Esophagus squamous epithelium (tissue), 5 donors: Measurements from ENCODE around the gene SPTBN2. TPM values are rescaled to one million over a fixed set of nuclear protein-coding genes. Genes with fewer than 3 reads are reported as not detected.
A peak's percentile ranks its signal among the peaks of the same experiment; 100 is the strongest.

ENCODE experiments used
- DNase-seq: peaks from one replicate; lab custom pipeline; 2025; lab: John Stamatoyannopoulos, UW
- H3K27ac ChIP-seq, 4 donors: fragments of 200-600 bp; sonication (generic); one replicate each; pipeline ENCODE4 v1.5.1; 2016 to 2019; ENCODE audit warnings: mild to moderate bottlenecking in 1 of 4
- H3K27me3 ChIP-seq, 4 donors: fragments of 200-600 bp; sonication (generic); 1 replicate in 3 of 4; 2 replicates in 1 of 4; pipeline versions ENCODE4 v1.5.1 to v1.6.0; 2017 to 2021; ENCODE audit warnings: antibody characterized with exemption in 1 of 4
- H3K36me3 ChIP-seq, 3 donors: fragments of 200-600 bp; sonication (generic); one replicate each; pipeline ENCODE4 v1.5.1; 2016 to 2019
- H3K4me1 ChIP-seq, 3 donors: fragments of 200-600 bp; sonication (generic); one replicate each; pipeline ENCODE4 v1.5.1; 2017 to 2019
- H3K4me3 ChIP-seq, 4 donors: fragments of 200-600 bp; sonication (generic); 1 replicate in 3 of 4; 2 replicates in 1 of 4; pipeline ENCODE4 v1.5.1; 2016 to 2019; ENCODE audit warnings: mild to moderate bottlenecking in 2 of 4, moderate library complexity in 1 of 4
- H3K9me3 ChIP-seq, 3 donors: fragments of 200-600 bp; sonication (generic); one replicate each; pipeline ENCODE4 v1.5.1; 2016 to 2019
- CTCF ChIP-seq, 6 experiments: fragments of 450-650 bp in 4 of 6; fragments of 200-600 bp in 2 of 6; sonication (generic) in 2 of 6; IDR thresholded peaks; one replicate each; pipeline ENCODE4 v1.5.1; 2016 to 2019; ENCODE audit warnings: antibody characterized with exemption in 6 of 6, mild to moderate bottlenecking in 4 of 6, moderate library complexity in 4 of 6
- POLR2A ChIP-seq, 4 donors: fragments of 450-650 bp; IDR thresholded peaks; one replicate each; pipeline ENCODE4 v1.6.1; 2017; ENCODE audit warnings: antibody characterized with exemption in 4 of 4, mild to moderate bottlenecking in 4 of 4, moderate library complexity in 3 of 4
- WGBS, 2 donors: methylation state at CpG; one replicate each; pipeline ENCODE4 v1.1.5; 2018; 5-methylcytosine and 5-hydroxymethylcytosine counted together
- intact Hi-C: fragments of 100-400 bp; cut with DNase I; formaldehyde crosslinking; loops from one replicate; pipeline ENCODE4 v1.15.0; 2022
- total RNA-seq, 4 donors: library from RNA; depleted of rRNA; stranded (reverse); fragments of >200 nt; gene quantifications; one replicate each; pipeline ENCODE4 v1.1.0, GENCODE V29; 2016
- donor health status: DM: yes; HTN: yes; CAD: no.

The SPTBN2 gene
- total RNA-seq, 4 donors from 2014 or later, result 101 to 368 (median 128) TPM

- no peak for TF ChIP-seq POLR2A (IDR thresholded peaks at IDR 0.05)
- no peak for TF ChIP-seq CTCF (IDR thresholded peaks at IDR 0.05)
- Histone ChIP-seq H3K4me3 (no peak overlapping the region), H3K4me1 (peaks cover 0 to 12% (median 0%) of the 10 kb centered on the region in 3 donors), H3K27ac (no peak overlapping the region), H3K9me3 (no peaks in the 10 kb centered on the region), H3K27me3 (peaks cover 0 to 16% (median 0%) of the 10 kb centered on the region in 4 donors), H3K36me3 (no peaks in the 10 kb centered on the region)
- no peak for DNase-seq
- intact Hi-C loops, result no loop called here
- WGBS, 2 donors, result 96 to 98% methylated on average over 3 of the region's 3 CpGs
Observed at GRCh38 chr11:66734215-66734614, 5.2 kb upstream of the SPTBN2 start.

GRCh38 chr11:66729447-66729846, 431 bp upstream of the SPTBN2 start:
- peaks cover 0 to 49% (median 0%) of the 10 kb centered on the region in 4 donors for H3K27me3 ChIP-seq
- H3K36me3 ChIP-seq, result no peaks in the 10 kb centered on the region
- 95 to 97% methylated on average over 4 of the region's 4 CpGs for WGBS, 2 donors
- intact Hi-C loops, result no loop called here
- H3K4me3 ChIP-seq, result no peak overlapping the region
- peaks cover 6 to 25% (median 13%) of the 10 kb centered on the region in 3 donors for H3K4me1 ChIP-seq
- no peak for DNase-seq
- no peak overlapping the region for H3K27ac ChIP-seq
- TF ChIP-seq POLR2A (IDR thresholded peaks at IDR 0.05), result no peak
- no peak for TF ChIP-seq CTCF (IDR thresholded peaks at IDR 0.05)
- no peaks in the 10 kb centered on the region for H3K9me3 ChIP-seq

GRCh38 chr11:66728038-66728692, 851 bp downstream of the SPTBN2 start:
- TF ChIP-seq CTCF (IDR thresholded peaks at IDR 0.05) (no peak), POLR2A (IDR thresholded peaks at IDR 0.05) (no peak)
- intact Hi-C loops, result no loop called here
- WGBS, 2 donors, result 1 to 8% methylated on average over 2 to 10 of the region's 114 CpGs
- no peaks in the 10 kb centered on the region for H3K36me3 ChIP-seq
- DNase-seq, result no peak
- H3K4me3 ChIP-seq, result peak overlapping the region; percentile 50 to 83 (median 66)
- H3K27me3 ChIP-seq, result peaks cover 0 to 49% (median 0%) of the 10 kb centered on the region in 4 donors
- H3K27ac ChIP-seq, result peak overlapping the region; percentile 42 to 81 (median 73)
- no peaks in the 10 kb centered on the region for H3K9me3 ChIP-seq
- peaks cover 6 to 37% (median 13%) of the 10 kb centered on the region in 3 donors for H3K4me1 ChIP-seq

GRCh38 chr11:66727282-66728037, 1.6 kb downstream of the SPTBN2 start:
- Histone ChIP-seq H3K4me1 (peaks cover 6 to 41% (median 13%) of the 10 kb centered on the region in 3 donors), H3K36me3 (no peaks in the 10 kb centered on the region), H3K27ac (peak overlapping the region; percentile 42 to 81 (median 73)), H3K9me3 (no peaks in the 10 kb centered on the region), H3K4me3 (peak overlapping the region; percentile 50 to 83 (median 66)), H3K27me3 (peaks cover 0 to 49% (median 0%) of the 10 kb centered on the region in 4 donors)
- intact Hi-C loops, result no loop called here
- no peak for DNase-seq
- TF ChIP-seq POLR2A (IDR thresholded peaks at IDR 0.05), result no peak
- TF ChIP-seq CTCF (IDR thresholded peaks at IDR 0.05), result no peak
- WGBS, 2 donors, result 1 to 20% methylated on average over 3 to 24 of the region's 70 CpGs

GRCh38 chr11:66725647-66726046, 3.4 kb downstream of the SPTBN2 start:
- Histone ChIP-seq H3K27me3 (peaks cover 0 to 45% (median 0%) of the 10 kb centered on the region in 4 donors), H3K9me3 (no peaks in the 10 kb centered on the region), H3K4me3 (no peak overlapping the region), H3K36me3 (no peaks in the 10 kb centered on the region), H3K27ac (no peak overlapping the region), H3K4me1 (peaks cover 6 to 53% (median 13%) of the 10 kb centered on the region in 3 donors)
- 82 to 90% methylated on average over 10 of the region's 10 CpGs for WGBS, 2 donors
- no peak for TF ChIP-seq CTCF (IDR thresholded peaks at IDR 0.05)
- TF ChIP-seq POLR2A (IDR thresholded peaks at IDR 0.05), result no peak
- intact Hi-C loops, result no loop called here
- DNase-seq, result no peak
